Measurements from ENCODE around the gene ARHGAP29.

The ARHGAP29 gene

GRCh38 chr1:94231746-94232145, 5.6 kb downstream of the ARHGAP29 start:
- Histone ChIP-seq H3K4me1 (ENCODE audit: insufficient read depth, low read length) (peaks cover 6% of the 10 kb centered on the region; the same call in 1 of the 2 replicates), H3K36me3 (ENCODE audit: insufficient read depth, low read length) (no peaks in the 10 kb centered on the region), H3K9me3 (ENCODE audit: control insufficient read depth, insufficient read depth, low read length) (no peaks in the 10 kb centered on the region), H3K9ac (ENCODE audit: low read depth, low read length) (no peak overlapping the region)

GRCh38 chr1:94230920-94231319, 6.5 kb downstream of the ARHGAP29 start:
- H3K9me3 ChIP-seq (ENCODE audit: control insufficient read depth, insufficient read depth, low read length): no peaks in the 10 kb centered on the region
- no peak overlapping the region for H3K9ac ChIP-seq (ENCODE audit: low read depth, low read length)
- H3K36me3 ChIP-seq (ENCODE audit: insufficient read depth, low read length): no peaks in the 10 kb centered on the region
- peaks cover 6% of the 10 kb centered on the region; the same call in 1 of the 2 replicates for H3K4me1 ChIP-seq (ENCODE audit: insufficient read depth, low read length)

- H3K9me3 ChIP-seq (ENCODE audit: control insufficient read depth, insufficient read depth, low read length): no peaks in the 10 kb centered on the region
- peaks cover 3% of the 10 kb centered on the region; the same call in 1 of the 2 replicates for H3K4me1 ChIP-seq (ENCODE audit: insufficient read depth, low read length)
- no peaks in the 10 kb centered on the region for H3K36me3 ChIP-seq (ENCODE audit: insufficient read depth, low read length)
- H3K9ac ChIP-seq (ENCODE audit: low read depth, low read length): no peak overlapping the region
These were observed 8.6 kb downstream of the ARHGAP29 start for GRCh38 chr1:94228640-94229375.

- Histone ChIP-seq H3K9me3 (ENCODE audit: control insufficient read depth, insufficient read depth, low read length) (no peaks in the 10 kb centered on the region), H3K9ac (ENCODE audit: low read depth, low read length) (no peak overlapping the region), H3K4me1 (ENCODE audit: insufficient read depth, low read length) (no peaks in the 10 kb centered on the region), H3K36me3 (ENCODE audit: insufficient read depth, low read length) (no peaks in the 10 kb centered on the region)
These were observed 9.8 kb downstream of the ARHGAP29 start for GRCh38 chr1:94227624-94228023.

GRCh38 chr1:94225845-94226244, 11.5 kb downstream of the ARHGAP29 start:
- Histone ChIP-seq H3K36me3 (ENCODE audit: insufficient read depth, low read length) (no peaks in the 10 kb centered on the region), H3K9ac (ENCODE audit: low read depth, low read length) (no peak overlapping the region), H3K4me1 (ENCODE audit: insufficient read depth, low read length) (no peaks in the 10 kb centered on the region), H3K9me3 (ENCODE audit: control insufficient read depth, insufficient read depth, low read length) (no peaks in the 10 kb centered on the region)

- Histone ChIP-seq H3K9ac (ENCODE audit: low read depth, low read length) (no peak overlapping the region), H3K36me3 (ENCODE audit: insufficient read depth, low read length) (no peaks in the 10 kb centered on the region), H3K9me3 (ENCODE audit: control insufficient read depth, insufficient read depth, low read length) (no peaks in the 10 kb centered on the region), H3K4me1 (ENCODE audit: insufficient read depth, low read length) (no peaks in the 10 kb centered on the region)
These were observed 19.1 kb downstream of the ARHGAP29 start for GRCh38 chr1:94218332-94218731.

GRCh38 chr1:94215955-94216354, 21.4 kb downstream of the ARHGAP29 start:
- Histone ChIP-seq H3K9me3 (ENCODE audit: control insufficient read depth, insufficient read depth, low read length) (no peaks in the 10 kb centered on the region), H3K9ac (ENCODE audit: low read depth, low read length) (no peak overlapping the region), H3K4me1 (ENCODE audit: insufficient read depth, low read length) (no peaks in the 10 kb centered on the region), H3K36me3 (ENCODE audit: insufficient read depth, low read length) (no peaks in the 10 kb centered on the region)

- H3K9me3 ChIP-seq (ENCODE audit: control insufficient read depth, insufficient read depth, low read length): peaks cover 3% of the 10 kb centered on the region; the same call in 1 of the 2 replicates
- no peak overlapping the region for H3K9ac ChIP-seq (ENCODE audit: low read depth, low read length)
- H3K4me1 ChIP-seq (ENCODE audit: insufficient read depth, low read length): no peaks in the 10 kb centered on the region
- H3K36me3 ChIP-seq (ENCODE audit: insufficient read depth, low read length): no peaks in the 10 kb centered on the region
These were observed 27.4 kb downstream of the ARHGAP29 start for GRCh38 chr1:94209982-94210381.

- Histone ChIP-seq H3K9ac (ENCODE audit: low read depth, low read length) (no peak overlapping the region), H3K4me1 (ENCODE audit: insufficient read depth, low read length) (no peaks in the 10 kb centered on the region), H3K36me3 (ENCODE audit: insufficient read depth, low read length) (no peaks in the 10 kb centered on the region), H3K9me3 (ENCODE audit: control insufficient read depth, insufficient read depth, low read length) (peaks cover 3% of the 10 kb centered on the region; the same call in 1 of the 2 replicates)
These were observed 28.0 kb downstream of the ARHGAP29 start for GRCh38 chr1:94209425-94209824.

GRCh38 chr1:94207695-94208094, 29.7 kb downstream of the ARHGAP29 start:
- Histone ChIP-seq H3K9ac (ENCODE audit: low read depth, low read length) (no peak overlapping the region), H3K4me1 (ENCODE audit: insufficient read depth, low read length) (no peaks in the 10 kb centered on the region), H3K36me3 (ENCODE audit: insufficient read depth, low read length) (no peaks in the 10 kb centered on the region), H3K9me3 (ENCODE audit: control insufficient read depth, insufficient read depth, low read length) (peaks cover 3% of the 10 kb centered on the region; the same call in 1 of the 2 replicates)

GRCh38 chr1:94205639-94206038, 31.7 kb downstream of the ARHGAP29 start:
- Histone ChIP-seq H3K4me1 (ENCODE audit: insufficient read depth, low read length) (peaks cover 3% of the 10 kb centered on the region; the same call in 1 of the 2 replicates), H3K9me3 (ENCODE audit: control insufficient read depth, insufficient read depth, low read length) (peaks cover 3% of the 10 kb centered on the region; the same call in 1 of the 2 replicates), H3K36me3 (ENCODE audit: insufficient read depth, low read length) (no peaks in the 10 kb centered on the region), H3K9ac (ENCODE audit: low read depth, low read length) (no peak overlapping the region)

- Histone ChIP-seq H3K4me1 (ENCODE audit: insufficient read depth, low read length) (peaks cover 3% of the 10 kb centered on the region; the same call in 1 of the 2 replicates), H3K9ac (ENCODE audit: low read depth, low read length) (no peak overlapping the region), H3K9me3 (ENCODE audit: control insufficient read depth, insufficient read depth, low read length) (no peaks in the 10 kb centered on the region), H3K36me3 (ENCODE audit: insufficient read depth, low read length) (no peaks in the 10 kb centered on the region)
These were observed 35.1 kb downstream of the ARHGAP29 start for GRCh38 chr1:94202241-94202640.

- no peak overlapping the region for H3K9ac ChIP-seq (ENCODE audit: low read depth, low read length)
- H3K9me3 ChIP-seq (ENCODE audit: control insufficient read depth, insufficient read depth, low read length): no peaks in the 10 kb centered on the region
- no peaks in the 10 kb centered on the region for H3K36me3 ChIP-seq (ENCODE audit: insufficient read depth, low read length)
- peaks cover 3% of the 10 kb centered on the region; the same call in 1 of the 2 replicates for H3K4me1 ChIP-seq (ENCODE audit: insufficient read depth, low read length)
These were observed 38.0 kb downstream of the ARHGAP29 start for GRCh38 chr1:94199398-94199797.

- no peak overlapping the region for H3K9ac ChIP-seq (ENCODE audit: low read depth, low read length)
- no peaks in the 10 kb centered on the region for H3K9me3 ChIP-seq (ENCODE audit: control insufficient read depth, insufficient read depth, low read length)
- no peaks in the 10 kb centered on the region for H3K4me1 ChIP-seq (ENCODE audit: insufficient read depth, low read length)
- H3K36me3 ChIP-seq (ENCODE audit: insufficient read depth, low read length): no peaks in the 10 kb centered on the region
These were observed 43.1 kb downstream of the ARHGAP29 start for GRCh38 chr1:94194079-94194865.

GRCh38 chr1:94193128-94193527, 44.3 kb downstream of the ARHGAP29 start:
- Histone ChIP-seq H3K9me3 (ENCODE audit: control insufficient read depth, insufficient read depth, low read length) (no peaks in the 10 kb centered on the region), H3K36me3 (ENCODE audit: insufficient read depth, low read length) (no peaks in the 10 kb centered on the region), H3K9ac (ENCODE audit: low read depth, low read length) (no peak overlapping the region), H3K4me1 (ENCODE audit: insufficient read depth, low read length) (no peaks in the 10 kb centered on the region)
